Activated naive CD8-positive, alpha-beta T cell treated with anti-CD3 and anti-CD28 coated beads, Interleukin-2, amount 10 ng/mL, durations not matched to agents 7 days and 5 days (primary cell): Measurements from ENCODE around the gene ZNF789. TPM values are rescaled to one million over a fixed set of nuclear protein-coding genes. Genes with fewer than 3 reads are reported as not detected.
"Not testable (repeated sequence)": the region's sequence is repeated elsewhere in the genome, so short reads cannot be mapped to it uniquely, and the experiment has no call there.

ENCODE experiments used
- ATAC-seq: fragments of 150-1000 bp; cut with Tn5 transposase; one replicate; pipeline ENCODE4 v1.10.0; 2021; ENCODE audit warnings: low read depth, moderate library complexity
- POLR2A ChIA-PET: fragments of 350-600 bp; sonication (Branson Sonifier 250); formaldehyde crosslinking; loops from one replicate; lab custom pipeline; 2021; ENCODE audit warnings: antibody characterized with exemption; lab: Charles Lee
- DNase-seq: peaks from one replicate; pipeline ENCODE4 v3.0.0; 2021
- H3K27ac Mint-ChIP-seq: one replicate; pipeline ENCODE4 v1.8.0; 2022; ENCODE audit warnings: mild to moderate bottlenecking, mixed read lengths
- H3K27me3 Mint-ChIP-seq: one replicate; pipeline ENCODE4 v1.8.0; 2022; ENCODE audit warnings: mild to moderate bottlenecking, moderate library complexity, mixed read lengths
- H3K36me3 Mint-ChIP-seq: one replicate; pipeline ENCODE4 v1.8.0; 2021; ENCODE audit warnings: mild to moderate bottlenecking, mixed read lengths
- H3K4me1 Mint-ChIP-seq: one replicate; pipeline ENCODE4 v1.8.0; 2021; ENCODE audit warnings: mixed read lengths
- H3K4me3 Mint-ChIP-seq: one replicate; pipeline ENCODE4 v1.8.0; 2022; ENCODE audit warnings: mild to moderate bottlenecking, moderate library complexity, mixed read lengths
- H3K9me3 Mint-ChIP-seq: one replicate; pipeline ENCODE4 v1.8.0; 2021; ENCODE audit warnings: mixed read lengths
- total RNA-seq, 2 experiments: library from RNA; stranded (reverse); gene quantifications; one replicate each; pipeline ENCODE4 v1.2.3, GENCODE V29; 2021

Gene ZNF789
- total RNA-seq: 10 to 100 TPM; 26.0 to 26.4 TPM

- peak; percentile 99 for ATAC-seq
- Mint-ChIP-seq H3K4me3 (peak within 1 kb of the TSS; percentile 95), H3K9me3 (no peaks in the 10 kb centered on the region), H3K4me1 (peaks cover 21% of the 10 kb centered on the region), H3K36me3 (peaks cover 13% of the 10 kb centered on the region), H3K27ac (peak within 1 kb of the TSS; percentile 92), H3K27me3 (peaks cover 2% of the 10 kb centered on the region)
- POLR2A ChIA-PET: interaction anchor here (0.6 to 4.3 kb wide), 9 partner anchors 17 to 447 kb away, joined by 3 to 50 read pairs (median 7); partner anchors contain the start of genes BUD31, PDAP1, TRIM4 and ZKSCAN5
- peak; percentile 95 for DNase-seq
Observed at GRCh38 chr7:99472561-99473314, at the start of gene ZNF789. ZNF789 (plus strand) TSS chr7:99472890; CDS start chr7:99476457, 3,567 bp downstream.

- DNase-seq (no peak), ATAC-seq (no peak)
- no peaks in the 10 kb centered on the region for H3K27me3 Mint-ChIP-seq
- peaks cover 5% of the 10 kb centered on the region for H3K36me3 Mint-ChIP-seq
- H3K9me3 Mint-ChIP-seq: no peaks in the 10 kb centered on the region
- POLR2A ChIA-PET: no interaction called here
- no peak overlapping the region for H3K4me3 Mint-ChIP-seq
- H3K4me1 Mint-ChIP-seq: peaks cover 3% of the 10 kb centered on the region
- H3K27ac Mint-ChIP-seq: no peak overlapping the region
Observed at GRCh38 chr7:99424932-99425730, 47.6 kb upstream of the ZNF789 start.

- peak overlapping the region; percentile 19 for H3K4me3 Mint-ChIP-seq
- H3K27me3 Mint-ChIP-seq: no peaks in the 10 kb centered on the region
- no peak for DNase-seq
- H3K4me1 Mint-ChIP-seq: peaks cover 3% of the 10 kb centered on the region
- peak overlapping the region; percentile 62 for H3K27ac Mint-ChIP-seq
- H3K9me3 Mint-ChIP-seq: no peaks in the 10 kb centered on the region
- peak; percentile 85 for ATAC-seq
- POLR2A ChIA-PET: interaction anchor here (2.2 kb wide), 1 partner anchor 9 kb away, joined by 10 read pairs; the partner anchor contains the start of genes CPSF4 and PTCD1
- peaks cover 5% of the 10 kb centered on the region for H3K36me3 Mint-ChIP-seq
Observed at GRCh38 chr7:99428972-99429566, 43.6 kb upstream of the ZNF789 start.

GRCh38 chr7:99429756-99430155, 42.9 kb upstream of the ZNF789 start:
- POLR2A ChIA-PET: interaction anchor here (0.9 to 2.2 kb wide), 2 partner anchors 9 to 21 kb away, joined by 3 to 10 read pairs; partner anchors contain the start of genes BUD31, CPSF4, PDAP1 and PTCD1
- DNase-seq (no peak), ATAC-seq (no peak)
- peaks cover 6% of the 10 kb centered on the region for H3K36me3 Mint-ChIP-seq
- no peaks in the 10 kb centered on the region for H3K27me3 Mint-ChIP-seq
- no peaks in the 10 kb centered on the region for H3K9me3 Mint-ChIP-seq
- H3K4me3 Mint-ChIP-seq: no peak overlapping the region
- H3K4me1 Mint-ChIP-seq: peaks cover 3% of the 10 kb centered on the region
- no peak overlapping the region for H3K27ac Mint-ChIP-seq

GRCh38 chr7:99431756-99432540, 40.7 kb upstream of the ZNF789 start:
- not testable (repeated sequence) for H3K4me1 Mint-ChIP-seq, DNase-seq, H3K4me3 Mint-ChIP-seq, ATAC-seq, H3K27ac Mint-ChIP-seq, H3K27me3 Mint-ChIP-seq, H3K36me3 Mint-ChIP-seq, H3K9me3 Mint-ChIP-seq
- POLR2A ChIA-PET: interaction anchor here (0.6 kb wide), 1 partner anchor 9 kb away, joined by 3 read pairs; no protein-coding TSS in a partner anchor

- ATAC-seq (no peak), DNase-seq (no peak)
- peaks cover 12% of the 10 kb centered on the region for H3K4me1 Mint-ChIP-seq
- no peak overlapping the region for H3K4me3 Mint-ChIP-seq
- H3K36me3 Mint-ChIP-seq: peaks cover 4% of the 10 kb centered on the region
- H3K27ac Mint-ChIP-seq: no peak overlapping the region
- H3K9me3 Mint-ChIP-seq: no peaks in the 10 kb centered on the region
- POLR2A ChIA-PET: interaction anchor here (0.7 kb wide), 1 partner anchor 1177 kb away, joined by 4 read pairs; no protein-coding TSS in a partner anchor
- no peaks in the 10 kb centered on the region for H3K27me3 Mint-ChIP-seq
Observed at GRCh38 chr7:99433158-99433557, 39.5 kb upstream of the ZNF789 start.

- H3K36me3 Mint-ChIP-seq: peaks cover 12% of the 10 kb centered on the region
- no peaks in the 10 kb centered on the region for H3K27me3 Mint-ChIP-seq
- POLR2A ChIA-PET: interaction anchor here (0.6 to 3.0 kb wide), 10 partner anchors 9 to 700 kb away, joined by 3 to 11 read pairs (median 5); partner anchors contain the start of genes BUD31, ZKSCAN5, ZNF394 and ZNF655
- peak overlapping the region; percentile 100 for H3K4me3 Mint-ChIP-seq
- H3K4me1 Mint-ChIP-seq: peaks cover 25% of the 10 kb centered on the region
- DNase-seq: no peak
- peak overlapping the region; percentile 98 for H3K27ac Mint-ChIP-seq
- H3K9me3 Mint-ChIP-seq: no peaks in the 10 kb centered on the region
- peak; percentile 16 for ATAC-seq
Observed at GRCh38 chr7:99437946-99438572, 34.6 kb upstream of the ZNF789 start.

- peak within 1 kb of the TSS; percentile 100 for H3K4me3 Mint-ChIP-seq
- ATAC-seq: peak; percentile 91
- no peaks in the 10 kb centered on the region for H3K9me3 Mint-ChIP-seq
- peak within 1 kb of the TSS; percentile 98 for H3K27ac Mint-ChIP-seq
- DNase-seq: peak; percentile 92
- H3K27me3 Mint-ChIP-seq: no peaks in the 10 kb centered on the region
- POLR2A ChIA-PET: interaction anchor here (0.6 to 3.0 kb wide), 15 partner anchors 8 to 699 kb away, joined by 3 to 11 read pairs (median 4); partner anchors contain the start of genes BUD31, ZKSCAN5, ZNF394 and ZNF655
- H3K4me1 Mint-ChIP-seq: peaks cover 27% of the 10 kb centered on the region
- H3K36me3 Mint-ChIP-seq: peaks cover 16% of the 10 kb centered on the region
Observed at GRCh38 chr7:99438573-99439480, 33.9 kb upstream of the ZNF789 start, which contains the start of the genes CPSF4 and PTCD1. CPSF4 (plus strand) TSS chr7:99438943; CDS start chr7:99439083, 140 bp downstream. PTCD1 (minus strand) TSS chr7:99438798; CDS start chr7:99435242, 3,556 bp downstream.

- ATAC-seq (no peak), DNase-seq (no peak)
- H3K36me3 Mint-ChIP-seq: peaks cover 17% of the 10 kb centered on the region
- H3K27me3 Mint-ChIP-seq: no peaks in the 10 kb centered on the region
- H3K4me3 Mint-ChIP-seq: peak overlapping the region; percentile 100
- peaks cover 27% of the 10 kb centered on the region for H3K4me1 Mint-ChIP-seq
- no peaks in the 10 kb centered on the region for H3K9me3 Mint-ChIP-seq
- no peak overlapping the region for H3K27ac Mint-ChIP-seq
- POLR2A ChIA-PET: interaction anchor here (0.5 to 3.0 kb wide), 3 partner anchors 31 to 64 kb away, joined by 3 to 10 read pairs (median 3); partner anchors contain the start of genes BUD31, PDAP1 and ZNF394
Observed at GRCh38 chr7:99440195-99440594, 32.5 kb upstream of the ZNF789 start.

- DNase-seq: no peak
- POLR2A ChIA-PET: interaction anchor here (1.1 kb wide), 1 partner anchor 72 kb away, joined by 4 read pairs; no protein-coding TSS in a partner anchor
Observed at GRCh38 chr7:99446096-99446495, 26.6 kb upstream of the ZNF789 start.

GRCh38 chr7:99447943-99448342, 24.7 kb upstream of the ZNF789 start:
- Mint-ChIP-seq H3K4me1 (peaks cover 3% of the 10 kb centered on the region), H3K9me3 (no peaks in the 10 kb centered on the region), H3K27me3 (no peaks in the 10 kb centered on the region), H3K4me3 (no peak overlapping the region), H3K27ac (no peak overlapping the region), H3K36me3 (peaks cover 19% of the 10 kb centered on the region)
- ATAC-seq (no peak), DNase-seq (no peak)
- POLR2A ChIA-PET: interaction anchor here (1.8 kb wide), 1 partner anchor 9 kb away, joined by 5 read pairs; the partner anchor contains the start of genes CPSF4 and PTCD1

More at GRCh38 chr7:99446096-99446495, 26.6 kb upstream of the ZNF789 start:
- Mint-ChIP-seq H3K36me3 (peaks cover 23% of the 10 kb centered on the region), H3K27me3 (no peaks in the 10 kb centered on the region), H3K4me1 (peaks cover 7% of the 10 kb centered on the region), H3K27ac (no peak overlapping the region), H3K9me3 (no peaks in the 10 kb centered on the region), H3K4me3 (no peak overlapping the region)
- no peak for ATAC-seq
